ENCODE data around the gene PRICKLE2.

DNA sequence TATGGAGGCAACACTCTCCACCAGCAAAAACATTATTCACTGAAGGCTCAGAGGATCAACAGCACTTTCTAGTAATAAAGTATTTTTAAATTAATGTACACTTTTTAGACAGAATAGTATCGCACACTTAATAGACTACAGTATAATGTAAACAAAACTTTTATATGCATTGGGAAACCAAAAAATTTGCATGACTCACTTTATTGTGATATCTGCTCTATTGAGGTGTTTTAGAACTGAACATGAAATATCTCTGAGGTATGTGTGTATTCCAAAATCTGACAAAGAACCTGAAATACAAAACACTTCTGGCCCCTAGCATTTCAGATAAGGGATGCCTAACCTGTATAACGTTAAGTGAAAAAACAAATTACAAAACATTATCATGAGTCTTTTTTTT, 99.7 kb downstream of the PRICKLE2 start:
- TF ChIP-seq, protein P1, sequence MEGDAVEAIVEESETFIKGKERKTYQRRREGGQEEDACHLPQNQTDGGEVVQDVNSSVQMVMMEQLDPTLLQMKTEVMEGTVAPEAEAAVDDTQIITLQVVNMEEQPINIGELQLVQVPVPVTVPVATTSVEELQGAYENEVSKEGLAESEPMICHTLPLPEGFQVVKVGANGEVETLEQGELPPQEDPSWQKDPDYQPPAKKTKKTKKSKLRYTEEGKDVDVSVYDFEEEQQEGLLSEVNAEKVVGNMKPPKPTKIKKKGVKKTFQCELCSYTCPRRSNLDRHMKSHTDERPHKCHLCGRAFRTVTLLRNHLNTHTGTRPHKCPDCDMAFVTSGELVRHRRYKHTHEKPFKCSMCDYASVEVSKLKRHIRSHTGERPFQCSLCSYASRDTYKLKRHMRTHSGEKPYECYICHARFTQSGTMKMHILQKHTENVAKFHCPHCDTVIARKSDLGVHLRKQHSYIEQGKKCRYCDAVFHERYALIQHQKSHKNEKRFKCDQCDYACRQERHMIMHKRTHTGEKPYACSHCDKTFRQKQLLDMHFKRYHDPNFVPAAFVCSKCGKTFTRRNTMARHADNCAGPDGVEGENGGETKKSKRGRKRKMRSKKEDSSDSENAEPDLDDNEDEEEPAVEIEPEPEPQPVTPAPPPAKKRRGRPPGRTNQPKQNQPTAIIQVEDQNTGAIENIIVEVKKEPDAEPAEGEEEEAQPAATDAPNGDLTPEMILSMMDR (optimal IDR thresholded peaks at IDR 0.05 in 1 of 3, IDR thresholded peaks at IDR 0.05 in 1 of 3, conservative IDR thresholded peaks at IDR 0.05 in 1 of 3; ENCODE audit: extremely low read depth in 1 of 3, insufficient read depth in 2 of 3, low read length in 3 of 3) = no peak
- TF ChIP-seq EZH2 (IDR thresholded peaks at IDR 0.05; ENCODE audit: low read length) = no peak
